H7 (cell line): ENCODE data around the gene DBN1. TPM values are rescaled to one million over a fixed set of nuclear protein-coding genes. Genes with fewer than 3 reads are reported as not detected.

Experiments
- DNase-seq: peaks from one replicate; pipeline ENCODE4 v3.0.0; 2012
- H3K27me3 ChIP-seq: 2 replicates; pipeline ENCODE4 v1.6.0; 2011; ENCODE audit warnings: mild to moderate bottlenecking, low read length; ENCODE audit not compliant: control insufficient read depth, insufficient read depth
- H3K36me3 ChIP-seq: replicated peaks from 2 replicates; pipeline ENCODE4 v1.5.1; 2011; ENCODE audit warnings: low read length; ENCODE audit not compliant: control insufficient read depth, insufficient read depth
- H3K4me3 ChIP-seq: 2 replicates; pipeline ENCODE4 v1.5.1; 2011; ENCODE audit warnings: low read depth, mild to moderate bottlenecking, control low read depth, low read length, moderate library complexity; ENCODE audit not compliant: insufficient read depth
- total RNA-seq: library from RNA; depleted of rRNA; stranded (reverse); fragments of >200 nt; shearing (Covaris generic); gene quantifications from 2 replicates; pipeline ENCODE4 v1.2.3, GENCODE V29; 2014

DBN1 gene
- total RNA-seq, 1 experiment from 2014 or later = 216 TPM

- peaks cover 14% of the 10 kb centered on the region for H3K36me3 ChIP-seq
- no peaks in the 10 kb centered on the region for H3K27me3 ChIP-seq
- DNase-seq = no peak
Measured at GRCh38 chr5:177475563-177476427, 2.4 kb upstream of the DBN1 start.

GRCh38 chr5:177474846-177475562 lies 1.6 kb upstream of the DBN1 start:
- Histone ChIP-seq H3K4me3 (no peak overlapping the region), H3K36me3 (peaks cover 16% of the 10 kb centered on the region), H3K27me3 (no peaks in the 10 kb centered on the region)
- no peak for DNase-seq

More at GRCh38 chr5:177475563-177476427, 2.4 kb upstream of the DBN1 start:
- H3K4me3 ChIP-seq = no peak overlapping the region

GRCh38 chr5:177474002-177474476 lies 605 bp upstream of the DBN1 start:
- Histone ChIP-seq H3K4me3 (peak overlapping the region; percentile 26; the same call in 1 of the 2 replicates), H3K27me3 (no peaks in the 10 kb centered on the region), H3K36me3 (peaks cover 15% of the 10 kb centered on the region)
- peak; percentile 78 for DNase-seq

- DNase-seq = peak; percentile 95
- H3K36me3 ChIP-seq = peaks cover 25% of the 10 kb centered on the region
- H3K4me3 ChIP-seq = peak overlapping the region; percentile 81
- no peaks in the 10 kb centered on the region for H3K27me3 ChIP-seq
Measured at GRCh38 chr5:177472460-177473442, 683 bp downstream of the DBN1 start.

- H3K36me3 ChIP-seq = peaks cover 30% of the 10 kb centered on the region
- no peak for DNase-seq
- H3K4me3 ChIP-seq = peak overlapping the region; percentile 81
- H3K27me3 ChIP-seq = no peaks in the 10 kb centered on the region
Measured at GRCh38 chr5:177471610-177472356, 1.7 kb downstream of the DBN1 start.

GRCh38 chr5:177470759-177471536 lies 2.5 kb downstream of the DBN1 start:
- Histone ChIP-seq H3K27me3 (no peaks in the 10 kb centered on the region), H3K36me3 (peaks cover 39% of the 10 kb centered on the region), H3K4me3 (no peak overlapping the region)
- no peak for DNase-seq

- Histone ChIP-seq H3K4me3 (no peak overlapping the region), H3K27me3 (no peaks in the 10 kb centered on the region), H3K36me3 (peaks cover 45% of the 10 kb centered on the region)
- peak; percentile 76 for DNase-seq
Measured at GRCh38 chr5:177469750-177470525, 3.5 kb downstream of the DBN1 start.

GRCh38 chr5:177468685-177469628 lies 4.5 kb downstream of the DBN1 start:
- no peak overlapping the region for H3K4me3 ChIP-seq
- no peaks in the 10 kb centered on the region for H3K27me3 ChIP-seq
- DNase-seq = peak; percentile 96
- peaks cover 45% of the 10 kb centered on the region for H3K36me3 ChIP-seq

- no peak overlapping the region for H3K4me3 ChIP-seq
- no peaks in the 10 kb centered on the region for H3K27me3 ChIP-seq
- peaks cover 47% of the 10 kb centered on the region for H3K36me3 ChIP-seq
- no peak for DNase-seq
Measured at GRCh38 chr5:177468329-177468684, 5.1 kb downstream of the DBN1 start.

GRCh38 chr5:177467436-177467835 lies 6.0 kb downstream of the DBN1 start:
- H3K27me3 ChIP-seq = no peaks in the 10 kb centered on the region
- H3K36me3 ChIP-seq = peaks cover 51% of the 10 kb centered on the region
- no peak overlapping the region for H3K4me3 ChIP-seq
- no peak for DNase-seq

- no peak for DNase-seq
- H3K27me3 ChIP-seq = no peaks in the 10 kb centered on the region
- peaks cover 52% of the 10 kb centered on the region for H3K36me3 ChIP-seq
- H3K4me3 ChIP-seq = no peak overlapping the region
Measured at GRCh38 chr5:177466861-177467260, 6.6 kb downstream of the DBN1 start.

GRCh38 chr5:177465044-177465443 lies 8.4 kb downstream of the DBN1 start:
- DNase-seq = no peak
- H3K4me3 ChIP-seq = no peak overlapping the region
- no peaks in the 10 kb centered on the region for H3K27me3 ChIP-seq
- peaks cover 46% of the 10 kb centered on the region for H3K36me3 ChIP-seq
